ENCODE results near the gene NFX1. TPM values are rescaled to one million over a fixed set of nuclear protein-coding genes. Genes with fewer than 3 reads are reported as not detected.
A peak's percentile ranks its signal among the peaks of the same experiment; 100 is the strongest.

Gene NFX1
- total and polyA plus RNA-seq, 4 donors: 13.7 to 27.9 (median 14.6) TPM

DNA sequence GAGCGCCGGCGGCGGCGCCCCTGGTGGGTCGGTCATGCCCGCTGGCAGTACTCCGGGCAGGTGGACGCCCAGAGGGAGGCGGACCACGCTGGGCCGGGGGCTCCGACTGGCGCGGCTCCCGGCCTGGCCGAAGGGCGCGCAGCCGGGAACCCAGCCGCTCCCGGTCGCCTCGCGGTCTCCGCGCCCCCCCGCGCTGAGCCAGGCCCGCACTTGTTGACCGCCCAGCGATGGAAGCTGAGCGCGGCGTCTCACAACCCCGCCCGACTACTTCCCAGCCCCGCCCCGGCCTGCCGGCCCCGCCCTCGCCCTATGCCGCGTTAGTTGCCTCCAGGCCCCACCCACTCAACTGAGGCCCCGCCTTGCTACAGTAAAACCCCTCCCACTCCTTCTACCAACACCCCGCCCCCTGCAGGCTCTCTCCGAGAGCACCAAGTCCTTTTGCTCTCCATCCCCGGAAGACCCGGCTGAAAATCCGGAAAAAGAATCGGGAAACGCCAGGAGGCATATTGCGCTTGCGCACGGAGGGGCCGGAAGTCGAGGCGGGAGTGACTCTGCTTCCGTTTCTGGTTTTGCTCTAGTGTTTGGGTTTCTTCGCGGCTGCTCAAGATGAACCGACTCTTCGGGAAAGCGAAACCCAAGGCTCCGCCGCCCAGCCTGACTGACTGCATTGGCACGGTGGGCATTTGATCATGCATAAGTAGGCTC is 25.7 kb upstream of the NFX1 start, which contains the start of the genes BAG1 and CHMP5:
TSS of gene BAG1 (minus strand) at position 236 of the 705 bp plus-strand sequence.
TSS of gene CHMP5 (plus strand) at position 577 of the 705 bp plus-strand sequence. CDS start at position 607, 30 bp downstream.
- TF ChIP-seq NR2F2 (IDR thresholded peaks at IDR 0.05): peak; percentile 45
- TF ChIP-seq FOXA2 (IDR thresholded peaks at IDR 0.05): no peak
- TF ChIP-seq SP1 (IDR thresholded peaks at IDR 0.05): peak; percentile 92
- TF ChIP-seq, protein P1, sequence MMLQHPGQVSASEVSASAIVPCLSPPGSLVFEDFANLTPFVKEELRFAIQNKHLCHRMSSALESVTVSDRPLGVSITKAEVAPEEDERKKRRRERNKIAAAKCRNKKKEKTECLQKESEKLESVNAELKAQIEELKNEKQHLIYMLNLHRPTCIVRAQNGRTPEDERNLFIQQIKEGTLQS (IDR thresholded peaks at IDR 0.05): peak; percentile 32
- peak; percentile 81 to 86 for TF ChIP-seq EGR1 (IDR thresholded peaks at IDR 0.05; ENCODE audit: low read depth in 2 of 2)
- TF ChIP-seq HNF4G (IDR thresholded peaks at IDR 0.05): no peak
- peak; percentile 36 to 52 for TF ChIP-seq JUND (IDR thresholded peaks at IDR 0.05)
- TF ChIP-seq RXRA (IDR thresholded peaks at IDR 0.05): peak; percentile 61 to 72
- peak; percentile 49 to 63 for TF ChIP-seq HNF4A (conservative IDR thresholded peaks at IDR 0.05)
- TF ChIP-seq YY1 (IDR thresholded peaks at IDR 0.05): peak; percentile 77
- TF ChIP-seq, protein P2, sequence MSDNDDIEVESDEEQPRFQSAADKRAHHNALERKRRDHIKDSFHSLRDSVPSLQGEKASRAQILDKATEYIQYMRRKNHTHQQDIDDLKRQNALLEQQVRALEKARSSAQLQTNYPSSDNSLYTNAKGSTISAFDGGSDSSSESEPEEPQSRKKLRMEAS (IDR thresholded peaks at IDR 0.05): peak; percentile 92
- peak; percentile 41 for TF ChIP-seq CTCF (IDR thresholded peaks at IDR 0.05; ENCODE audit: low read depth, low read length, missing input control)
- TF ChIP-seq, protein P3, sequence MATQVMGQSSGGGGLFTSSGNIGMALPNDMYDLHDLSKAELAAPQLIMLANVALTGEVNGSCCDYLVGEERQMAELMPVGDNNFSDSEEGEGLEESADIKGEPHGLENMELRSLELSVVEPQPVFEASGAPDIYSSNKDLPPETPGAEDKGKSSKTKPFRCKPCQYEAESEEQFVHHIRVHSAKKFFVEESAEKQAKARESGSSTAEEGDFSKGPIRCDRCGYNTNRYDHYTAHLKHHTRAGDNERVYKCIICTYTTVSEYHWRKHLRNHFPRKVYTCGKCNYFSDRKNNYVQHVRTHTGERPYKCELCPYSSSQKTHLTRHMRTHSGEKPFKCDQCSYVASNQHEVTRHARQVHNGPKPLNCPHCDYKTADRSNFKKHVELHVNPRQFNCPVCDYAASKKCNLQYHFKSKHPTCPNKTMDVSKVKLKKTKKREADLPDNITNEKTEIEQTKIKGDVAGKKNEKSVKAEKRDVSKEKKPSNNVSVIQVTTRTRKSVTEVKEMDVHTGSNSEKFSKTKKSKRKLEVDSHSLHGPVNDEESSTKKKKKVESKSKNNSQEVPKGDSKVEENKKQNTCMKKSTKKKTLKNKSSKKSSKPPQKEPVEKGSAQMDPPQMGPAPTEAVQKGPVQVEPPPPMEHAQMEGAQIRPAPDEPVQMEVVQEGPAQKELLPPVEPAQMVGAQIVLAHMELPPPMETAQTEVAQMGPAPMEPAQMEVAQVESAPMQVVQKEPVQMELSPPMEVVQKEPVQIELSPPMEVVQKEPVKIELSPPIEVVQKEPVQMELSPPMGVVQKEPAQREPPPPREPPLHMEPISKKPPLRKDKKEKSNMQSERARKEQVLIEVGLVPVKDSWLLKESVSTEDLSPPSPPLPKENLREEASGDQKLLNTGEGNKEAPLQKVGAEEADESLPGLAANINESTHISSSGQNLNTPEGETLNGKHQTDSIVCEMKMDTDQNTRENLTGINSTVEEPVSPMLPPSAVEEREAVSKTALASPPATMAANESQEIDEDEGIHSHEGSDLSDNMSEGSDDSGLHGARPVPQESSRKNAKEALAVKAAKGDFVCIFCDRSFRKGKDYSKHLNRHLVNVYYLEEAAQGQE (IDR thresholded peaks at IDR 0.05): peak; percentile 80
- peak; percentile 67 for TF ChIP-seq FOXA1 (IDR thresholded peaks at IDR 0.05)
- TF ChIP-seq TAF1 (conservative IDR thresholded peaks at IDR 0.05): peak; percentile 58
- TF ChIP-seq ZBTB33 (IDR thresholded peaks at IDR 0.05): peak; percentile 77
- TF ChIP-seq RAD21 (IDR thresholded peaks at IDR 0.05): peak; percentile 44 to 49
- peak; percentile 95 to 98 for TF ChIP-seq GABPA (IDR thresholded peaks at IDR 0.05 in 1 of 2, conservative IDR thresholded peaks at IDR 0.05 in 1 of 2)
- peak; percentile 100 for DNase-seq (ENCODE audit: low spot score)
- peak within 1 kb of the TSS; percentile 84 to 85 for H3K9ac ChIP-seq (ENCODE audit: low read depth in 1 of 2, low read length in 2 of 2)
- peak within 1 kb of the TSS; percentile 83 to 98 (median 97) for H3K4me3 ChIP-seq (ENCODE audit: low read depth in 1 of 3, low read length in 3 of 3)
- H3K36me3 ChIP-seq (ENCODE audit: control insufficient read depth in 4 of 4, insufficient read depth in 3 of 4, low read depth in 1 of 4, low read length in 3 of 4): peaks cover 2 to 39% (median 35%) of the 10 kb centered on the region in 4 donors
- under 1% methylated on average over 67 of the region's 67 CpGs for WGBS
- peaks cover 0 to 27% (median 16%) of the 10 kb centered on the region in 4 donors for H3K4me1 ChIP-seq (ENCODE audit: control insufficient read depth in 4 of 4, insufficient read depth in 4 of 4, low read length in 3 of 4)
- H3K27me3 ChIP-seq (ENCODE audit: control insufficient read depth in 4 of 4, insufficient read depth in 4 of 4, low read length in 3 of 4): no peaks in the 10 kb centered on the region
- H3K9me3 ChIP-seq (ENCODE audit: control insufficient read depth in 4 of 4, low read length in 3 of 4): no peaks in the 10 kb centered on the region
- H3K27ac ChIP-seq (ENCODE audit: low read depth in 1 of 2, low read length in 2 of 2): peak within 1 kb of the TSS; percentile 86 to 89

Data from liver (tissue), 9 donors.